ENCODE measurements around the gene CPNE7. TPM values are rescaled to one million over a fixed set of nuclear protein-coding genes. Genes with fewer than 3 reads are reported as not detected.

Gene CPNE7
- total and polyA plus RNA-seq, 2 of the 13 experiments (the other 11 are each of a cell fraction or from before 2014, with no cell fraction given): 0.59 TPM; not detected in 1

- TF ChIP-seq PRDM10 (CRISPR knock-in tag; IDR thresholded peaks at IDR 0.05; ENCODE audit: low read depth) (no peak), KDM3A (CRISPR knock-in tag; IDR thresholded peaks at IDR 0.05; ENCODE audit: low read depth) (no peak; the same call in 1 of the 2 replicates), REPIN1 (CRISPR knock-in tag; IDR thresholded peaks at IDR 0.05; ENCODE audit: borderline replicate concordance, low read depth) (no peak), AGO1 (IDR thresholded peaks at IDR 0.05; ENCODE audit: low read depth, low read length, poor library complexity, severe bottlenecking) (no peak), DMAP1 (CRISPR knock-in tag; IDR thresholded peaks at IDR 0.05) (no peak), NFYC (CRISPR knock-in tag; IDR thresholded peaks at IDR 0.05) (no peak), ZHX1 (CRISPR knock-in tag; IDR thresholded peaks at IDR 0.05; ENCODE audit: low read depth) (no peak), CREB1 (IDR thresholded peaks at IDR 0.05) (no peak), CREB1 (CRISPR knock-in tag; IDR thresholded peaks at IDR 0.05) (no peak), TSC22D2 (CRISPR knock-in tag; IDR thresholded peaks at IDR 0.05; ENCODE audit: borderline replicate concordance) (no peak), U2AF2 (IDR thresholded peaks at IDR 0.05; ENCODE audit: low read depth, low read length) (no peak), ZNF691 (CRISPR knock-in tag; IDR thresholded peaks at IDR 0.05; ENCODE audit: borderline replicate concordance, low read depth) (0 out of 2 replicates have a peak, but pooled peaks have one; percentile 35), ZNF570 (CRISPR knock-in tag; IDR thresholded peaks at IDR 0.05; ENCODE audit: borderline replicate concordance) (no peak), ATRX (CRISPR knock-in tag; IDR thresholded peaks at IDR 0.05; ENCODE audit: borderline replicate concordance) (no peak), SRY (CRISPR knock-in tag; IDR thresholded peaks at IDR 0.05) (no peak), ZNF34 (CRISPR knock-in tag; IDR thresholded peaks at IDR 0.05; ENCODE audit: borderline replicate concordance) (no peak), ZNF546 (CRISPR knock-in tag; conservative IDR thresholded peaks at IDR 0.05) (no peak), MAX (IDR thresholded peaks at IDR 0.05) (no peak), FOXO1 (CRISPR knock-in tag; IDR thresholded peaks at IDR 0.05) (0 out of 2 replicates have a peak, but pooled peaks have one; percentile 32), SALL2 (CRISPR knock-in tag; IDR thresholded peaks at IDR 0.05) (no peak), ZFP82 (CRISPR knock-in tag; IDR thresholded peaks at IDR 0.05; ENCODE audit: borderline replicate concordance) (no peak)
Observed at GRCh38 chr16:89563639-89564392, 11.7 kb upstream of the CPNE7 start (continued).

Data from HepG2 (cell line).